ENCODE results near the gene KRT79. TPM values are rescaled to one million over a fixed set of nuclear protein-coding genes. Genes with fewer than 3 reads are reported as not detected.

Gene KRT79
- total RNA-seq, 4 donors from 2014 or later = not detected

DNA sequence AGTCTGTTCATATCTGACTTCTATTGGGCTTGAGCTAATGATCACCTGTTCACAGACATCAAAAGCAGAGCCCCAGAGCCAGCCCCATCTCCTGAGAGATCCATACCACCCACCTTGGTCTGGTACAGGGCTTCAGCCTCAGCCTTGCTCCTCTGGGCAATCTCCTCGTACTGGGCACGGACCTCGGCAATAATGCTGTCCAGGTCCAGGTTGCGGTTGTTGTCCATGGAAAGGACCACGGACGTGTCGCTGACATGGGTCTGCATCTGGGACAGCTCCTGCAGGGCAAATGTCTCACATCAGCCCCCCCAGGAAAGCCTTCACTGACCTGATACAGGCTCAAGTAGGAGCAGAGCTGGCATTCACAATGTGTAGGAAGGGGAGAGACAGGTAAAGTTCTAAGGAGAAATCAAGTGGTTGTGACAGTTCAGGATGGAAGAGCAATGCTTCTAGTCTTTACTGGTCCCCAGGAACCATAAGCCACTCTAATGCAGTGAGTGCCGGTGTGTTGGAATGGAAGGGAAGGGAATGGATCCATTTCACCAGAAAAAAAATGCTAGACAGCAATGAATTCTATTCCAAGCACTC is 25.4 kb downstream of the KRT79 start:
- no peak for ATAC-seq
- Histone ChIP-seq H3K27me3 (peaks cover 7% of the 10 kb centered on the region), H3K36me3 (no peaks in the 10 kb centered on the region), H3K27ac (no peak overlapping the region), H3K4me3 (no peak overlapping the region), H3K4me1 (no peaks in the 10 kb centered on the region), H3K9me3 (no peaks in the 10 kb centered on the region)
- 100% methylated on average over 1 of the region's 8 CpGs; no CpG with 5 or more reads in 1 of the 2 donors for WGBS, 2 donors (ENCODE audit: low coverage in 1 of 2)
- TF ChIP-seq, protein P1, sequence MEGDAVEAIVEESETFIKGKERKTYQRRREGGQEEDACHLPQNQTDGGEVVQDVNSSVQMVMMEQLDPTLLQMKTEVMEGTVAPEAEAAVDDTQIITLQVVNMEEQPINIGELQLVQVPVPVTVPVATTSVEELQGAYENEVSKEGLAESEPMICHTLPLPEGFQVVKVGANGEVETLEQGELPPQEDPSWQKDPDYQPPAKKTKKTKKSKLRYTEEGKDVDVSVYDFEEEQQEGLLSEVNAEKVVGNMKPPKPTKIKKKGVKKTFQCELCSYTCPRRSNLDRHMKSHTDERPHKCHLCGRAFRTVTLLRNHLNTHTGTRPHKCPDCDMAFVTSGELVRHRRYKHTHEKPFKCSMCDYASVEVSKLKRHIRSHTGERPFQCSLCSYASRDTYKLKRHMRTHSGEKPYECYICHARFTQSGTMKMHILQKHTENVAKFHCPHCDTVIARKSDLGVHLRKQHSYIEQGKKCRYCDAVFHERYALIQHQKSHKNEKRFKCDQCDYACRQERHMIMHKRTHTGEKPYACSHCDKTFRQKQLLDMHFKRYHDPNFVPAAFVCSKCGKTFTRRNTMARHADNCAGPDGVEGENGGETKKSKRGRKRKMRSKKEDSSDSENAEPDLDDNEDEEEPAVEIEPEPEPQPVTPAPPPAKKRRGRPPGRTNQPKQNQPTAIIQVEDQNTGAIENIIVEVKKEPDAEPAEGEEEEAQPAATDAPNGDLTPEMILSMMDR (IDR thresholded peaks at IDR 0.05) = no peak
- TF ChIP-seq EP300 (IDR thresholded peaks at IDR 0.05) (no peak), POLR2A (IDR thresholded peaks at IDR 0.05) (no peak), POLR2AphosphoS5 (IDR thresholded peaks at IDR 0.05) (no peak)

DNA sequence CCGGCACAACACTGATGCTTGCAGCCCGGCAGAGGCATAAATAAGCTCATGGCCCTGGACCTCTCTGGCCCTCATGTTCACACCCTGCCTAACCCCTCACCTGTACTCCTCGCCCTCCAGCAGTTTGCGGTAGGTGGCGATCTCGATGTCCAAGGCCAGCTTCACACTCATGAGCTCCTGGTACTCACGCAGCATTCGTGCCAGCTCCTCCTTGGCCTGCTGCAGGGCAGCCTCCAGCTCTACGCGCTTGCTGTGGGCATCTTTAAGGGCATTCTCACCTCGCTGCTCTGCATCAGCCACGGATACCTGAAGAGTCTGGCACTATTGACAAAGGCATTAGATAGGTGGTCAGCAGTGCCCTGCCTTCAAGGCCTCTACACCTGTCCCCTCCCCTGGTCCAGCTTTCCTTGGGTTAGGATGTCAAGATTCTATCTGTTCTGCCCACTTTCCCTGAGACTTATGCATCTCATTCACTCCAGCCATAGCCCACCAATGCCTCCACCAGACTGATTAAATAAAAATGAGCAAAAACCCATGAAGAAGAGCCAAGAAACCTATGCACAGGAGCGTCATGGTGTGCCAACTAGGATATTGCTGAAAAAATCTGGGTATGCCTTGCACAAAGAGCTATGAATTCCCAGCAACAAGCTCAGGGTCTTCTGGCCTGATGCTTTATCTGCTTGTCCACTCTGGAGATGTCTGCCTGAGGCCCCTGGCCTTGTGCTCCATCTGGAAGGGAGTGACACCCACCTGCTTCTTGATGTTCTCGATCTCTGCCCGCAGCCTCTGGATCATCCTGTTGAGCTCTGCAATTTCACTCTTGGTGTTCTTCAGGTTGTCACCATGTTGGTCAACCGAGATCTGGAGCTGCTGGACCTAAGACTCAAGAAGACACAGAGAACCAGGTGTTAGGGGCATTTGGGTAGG is 26.3 kb downstream of the KRT79 start:
- H3K36me3 ChIP-seq = no peaks in the 10 kb centered on the region
- peaks cover 7% of the 10 kb centered on the region for H3K27me3 ChIP-seq
- TF ChIP-seq POLR2AphosphoS5 (IDR thresholded peaks at IDR 0.05) (no peak), EP300 (IDR thresholded peaks at IDR 0.05) (no peak), POLR2A (IDR thresholded peaks at IDR 0.05) (no peak)
- TF ChIP-seq, protein P1 (IDR thresholded peaks at IDR 0.05) = no peak
- no peaks in the 10 kb centered on the region for H3K4me1 ChIP-seq
- no peak for ATAC-seq
- H3K27ac ChIP-seq = no peak overlapping the region
- H3K9me3 ChIP-seq = no peaks in the 10 kb centered on the region
- no peak overlapping the region for H3K4me3 ChIP-seq
- 84% methylated on average over 5 of the region's 16 CpGs; no CpG with 5 or more reads in 1 of the 2 donors for WGBS, 2 donors (ENCODE audit: low coverage in 1 of 2)

DNA sequence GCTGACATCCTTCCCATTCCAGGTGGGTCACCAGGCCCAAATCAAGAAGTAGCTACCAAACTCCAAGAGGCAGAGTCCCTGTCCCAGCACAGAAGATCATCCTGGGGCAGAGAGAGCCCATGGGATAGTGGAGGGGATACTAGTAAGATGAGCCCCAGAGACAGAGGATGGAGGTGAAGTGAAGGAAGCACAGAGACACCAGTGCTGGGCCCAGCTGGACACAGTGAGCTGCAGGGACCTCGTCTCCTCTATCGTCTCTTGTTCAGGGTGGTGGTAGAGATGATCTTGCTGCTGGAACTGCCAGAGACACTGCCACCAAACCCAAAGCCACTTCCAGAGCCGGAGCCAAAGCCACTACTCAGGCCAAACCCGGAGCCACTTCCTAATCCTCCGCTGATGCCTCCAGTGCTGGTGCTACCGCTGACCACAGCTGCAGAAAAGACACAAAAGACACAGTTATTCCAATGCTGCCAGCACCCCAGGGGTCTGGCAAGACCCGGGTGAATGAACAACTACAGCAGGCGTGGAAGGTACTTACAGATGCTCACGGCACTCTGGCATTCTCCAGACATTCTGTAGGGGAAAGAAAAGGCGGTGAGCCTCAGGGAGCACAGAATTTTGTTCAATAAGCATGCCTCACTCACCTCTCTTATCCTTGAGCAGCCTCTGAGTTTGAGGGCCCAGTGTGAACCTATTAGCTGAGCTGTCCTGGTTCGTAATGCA is 27.1 kb downstream of the KRT79 start:
- WGBS, 2 donors (ENCODE audit: low coverage in 1 of 2) = 73% methylated on average over 3 to 5 of the region's 11 CpGs
- Histone ChIP-seq H3K36me3 (no peaks in the 10 kb centered on the region), H3K9me3 (no peaks in the 10 kb centered on the region), H3K4me1 (no peaks in the 10 kb centered on the region), H3K27ac (no peak overlapping the region), H3K4me3 (no peak overlapping the region), H3K27me3 (peaks cover 7% of the 10 kb centered on the region)
- no peak for ATAC-seq
- TF ChIP-seq, protein P1 (IDR thresholded peaks at IDR 0.05) = no peak
- TF ChIP-seq EP300 (IDR thresholded peaks at IDR 0.05) (no peak), POLR2AphosphoS5 (IDR thresholded peaks at IDR 0.05) (no peak)

- TF ChIP-seq POLR2AphosphoS5 (IDR thresholded peaks at IDR 0.05) (no peak), POLR2A (IDR thresholded peaks at IDR 0.05) (no peak), EP300 (IDR thresholded peaks at IDR 0.05) (no peak)
- TF ChIP-seq, protein P1 (IDR thresholded peaks at IDR 0.05) = no peak
- ATAC-seq = no peak
- no peaks in the 10 kb centered on the region for H3K9me3 ChIP-seq
- peaks cover 7% of the 10 kb centered on the region for H3K27me3 ChIP-seq
- no peak overlapping the region for H3K4me3 ChIP-seq
- no peaks in the 10 kb centered on the region for H3K36me3 ChIP-seq
- H3K4me1 ChIP-seq = no peaks in the 10 kb centered on the region
- 80 to 96% methylated on average over 1 to 3 of the region's 3 CpGs for WGBS, 2 donors (ENCODE audit: low coverage in 1 of 2)
- H3K27ac ChIP-seq = no peak overlapping the region
Measured at GRCh38 chr12:52806169-52806811, 27.8 kb downstream of the KRT79 start.

All from gastroesophageal sphincter (tissue), 4 donors.